BE2C (cell line): ENCODE data around the gene RNU6-9.

Experiments
- DNase-seq: peaks from one replicate; pipeline ENCODE4 v3.0.0-alpha.2; 2020
- H3K27me3 ChIP-seq: fragments of 250-450 bp; sonication (Bioruptor Pico); 2 replicates; pipeline ENCODE4 v1.5.1; 2020; ENCODE audit warnings: mild to moderate bottlenecking
- H3K36me3 ChIP-seq: fragments of 250-450 bp; sonication (Bioruptor Pico); 2 replicates; pipeline ENCODE4 v1.5.1; 2020; ENCODE audit warnings: mild to moderate bottlenecking
- H3K4me1 ChIP-seq: fragments of 250-450 bp; sonication (Bioruptor Pico); 2 replicates; pipeline ENCODE4 v1.5.1; 2020
- H3K4me3 ChIP-seq: 2 replicates; pipeline ENCODE4 v1.5.1; 2011; ENCODE audit warnings: low read depth, low read length
- H3K9me3 ChIP-seq: fragments of 250-450 bp; sonication (Bioruptor Pico); 2 replicates; pipeline ENCODE4 v1.5.1; 2020
- TF ChIP-seq, protein P1 (sequence below): IDR thresholded peaks from 2 replicates; pipeline ENCODE4 v1.5.1; 2012; ENCODE audit warnings: mild to moderate bottlenecking, low read depth, low read length

Gene RNU6-9

DNA sequence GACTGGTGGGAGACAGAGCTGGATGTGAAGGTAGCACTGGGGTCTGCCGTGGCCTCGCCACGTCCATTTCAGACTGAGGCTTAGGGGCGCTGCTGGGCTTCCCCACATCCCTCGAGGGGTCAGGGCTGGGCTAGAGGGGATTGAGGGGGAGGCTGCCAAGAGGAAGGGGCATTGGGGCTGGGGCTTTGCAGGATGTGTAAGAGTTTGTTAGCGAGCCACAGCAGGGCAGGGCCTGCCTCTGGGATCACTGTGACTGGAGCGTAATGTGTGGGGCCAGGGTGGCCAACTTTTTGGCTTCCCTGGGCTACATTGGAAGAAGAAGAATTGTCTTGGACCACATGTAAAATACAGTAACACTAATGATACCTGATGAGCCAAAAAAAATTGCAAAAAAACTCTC is 46.6 kb downstream of the RNU6-9 start:
- no peak for DNase-seq
- Histone ChIP-seq H3K27me3 (no peaks in the 10 kb centered on the region), H3K36me3 (peaks cover 9% of the 10 kb centered on the region), H3K4me3 (no peak overlapping the region; the same call in 1 of the 2 replicates), H3K4me1 (peaks cover 18% of the 10 kb centered on the region), H3K9me3 (no peaks in the 10 kb centered on the region)
- TF ChIP-seq, protein P1, sequence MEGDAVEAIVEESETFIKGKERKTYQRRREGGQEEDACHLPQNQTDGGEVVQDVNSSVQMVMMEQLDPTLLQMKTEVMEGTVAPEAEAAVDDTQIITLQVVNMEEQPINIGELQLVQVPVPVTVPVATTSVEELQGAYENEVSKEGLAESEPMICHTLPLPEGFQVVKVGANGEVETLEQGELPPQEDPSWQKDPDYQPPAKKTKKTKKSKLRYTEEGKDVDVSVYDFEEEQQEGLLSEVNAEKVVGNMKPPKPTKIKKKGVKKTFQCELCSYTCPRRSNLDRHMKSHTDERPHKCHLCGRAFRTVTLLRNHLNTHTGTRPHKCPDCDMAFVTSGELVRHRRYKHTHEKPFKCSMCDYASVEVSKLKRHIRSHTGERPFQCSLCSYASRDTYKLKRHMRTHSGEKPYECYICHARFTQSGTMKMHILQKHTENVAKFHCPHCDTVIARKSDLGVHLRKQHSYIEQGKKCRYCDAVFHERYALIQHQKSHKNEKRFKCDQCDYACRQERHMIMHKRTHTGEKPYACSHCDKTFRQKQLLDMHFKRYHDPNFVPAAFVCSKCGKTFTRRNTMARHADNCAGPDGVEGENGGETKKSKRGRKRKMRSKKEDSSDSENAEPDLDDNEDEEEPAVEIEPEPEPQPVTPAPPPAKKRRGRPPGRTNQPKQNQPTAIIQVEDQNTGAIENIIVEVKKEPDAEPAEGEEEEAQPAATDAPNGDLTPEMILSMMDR, result no peak

DNA sequence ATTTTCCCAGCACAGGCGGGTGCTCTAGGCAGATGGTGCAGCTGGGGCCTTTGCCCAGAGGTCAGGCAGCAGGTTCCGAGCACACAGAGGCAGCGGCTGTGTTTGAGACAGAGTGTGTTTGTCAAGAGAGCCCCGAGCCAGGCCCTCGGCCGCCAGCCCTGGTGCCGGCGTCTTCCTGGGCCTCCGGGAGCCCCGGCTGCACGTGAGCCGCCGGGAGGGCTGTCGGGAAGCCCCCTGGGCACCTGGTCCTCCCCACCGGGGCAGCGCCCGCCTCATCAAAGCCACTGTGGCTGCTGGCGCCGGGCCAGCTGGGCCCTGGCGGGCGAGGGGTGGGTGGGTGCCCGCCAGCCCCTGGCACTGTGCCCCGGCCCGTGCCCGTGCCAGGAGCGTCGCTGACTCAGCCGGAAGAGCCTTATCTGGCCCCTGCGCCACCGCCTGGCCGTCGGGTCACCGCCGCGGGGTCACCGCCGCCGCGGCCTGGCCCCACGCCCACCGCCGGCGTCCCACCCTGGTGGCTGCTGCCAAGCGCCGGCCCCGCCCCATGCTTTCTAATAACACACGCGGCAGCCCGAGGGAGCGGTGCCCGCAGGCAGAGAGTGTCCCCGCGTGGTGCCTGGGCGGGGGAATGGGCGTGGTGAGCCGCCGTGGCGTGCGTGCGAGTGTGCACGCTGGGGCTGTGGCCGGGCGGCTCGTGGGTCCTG is 47.5 kb downstream of the RNU6-9 start:
- peaks cover 5% of the 10 kb centered on the region for H3K36me3 ChIP-seq
- no peaks in the 10 kb centered on the region for H3K27me3 ChIP-seq
- DNase-seq, result peak; percentile 85
- TF ChIP-seq, protein P1, result no peak
- H3K4me3 ChIP-seq, result peak overlapping the region; percentile 33
- peaks cover 20% of the 10 kb centered on the region for H3K4me1 ChIP-seq
- no peaks in the 10 kb centered on the region for H3K9me3 ChIP-seq

DNA sequence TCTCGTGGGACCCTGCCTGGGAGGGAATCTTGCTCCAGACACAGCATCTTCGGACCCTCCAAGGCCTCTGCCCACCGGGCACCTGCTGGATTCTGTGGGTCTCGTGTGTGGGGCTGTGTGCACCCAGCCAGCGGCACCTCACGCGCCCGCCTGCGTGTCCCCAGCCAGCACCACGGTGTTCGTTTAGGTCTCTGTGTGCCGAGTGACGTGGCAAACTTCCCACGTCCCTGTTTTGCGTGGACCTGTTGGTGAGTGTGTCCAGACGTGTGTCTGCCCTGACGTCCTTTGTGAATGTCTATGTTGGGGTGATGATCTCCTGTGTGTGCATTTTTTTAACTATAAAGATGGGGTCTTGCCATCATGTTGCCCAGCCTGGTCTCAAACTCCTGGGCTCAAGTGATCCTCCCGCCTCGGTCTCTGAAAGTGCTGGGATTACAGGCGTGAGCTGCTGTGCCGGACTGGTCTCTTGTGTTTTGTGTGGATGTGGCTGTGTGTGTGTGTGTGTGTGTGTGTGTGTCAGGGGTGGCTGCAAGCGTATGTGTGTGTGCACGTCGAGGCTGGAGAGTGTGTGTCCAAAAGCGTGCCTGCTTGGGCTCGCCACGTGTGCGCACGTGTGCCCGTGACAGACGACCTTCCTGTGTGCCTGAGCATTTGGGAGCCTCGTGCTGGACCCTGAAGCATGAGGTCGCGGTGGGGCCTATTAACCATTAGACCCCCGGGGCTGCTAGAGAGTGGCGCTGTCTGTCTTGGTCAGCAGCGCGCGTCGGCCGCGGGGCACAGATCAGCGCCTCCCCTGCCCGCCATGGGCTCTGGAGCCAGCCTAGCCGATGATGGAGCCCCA is 48.2 kb downstream of the RNU6-9 start:
- Histone ChIP-seq H3K4me1 (peaks cover 20% of the 10 kb centered on the region), H3K4me3 (peak overlapping the region; percentile 33)
- DNase-seq, result no peak

DNA sequence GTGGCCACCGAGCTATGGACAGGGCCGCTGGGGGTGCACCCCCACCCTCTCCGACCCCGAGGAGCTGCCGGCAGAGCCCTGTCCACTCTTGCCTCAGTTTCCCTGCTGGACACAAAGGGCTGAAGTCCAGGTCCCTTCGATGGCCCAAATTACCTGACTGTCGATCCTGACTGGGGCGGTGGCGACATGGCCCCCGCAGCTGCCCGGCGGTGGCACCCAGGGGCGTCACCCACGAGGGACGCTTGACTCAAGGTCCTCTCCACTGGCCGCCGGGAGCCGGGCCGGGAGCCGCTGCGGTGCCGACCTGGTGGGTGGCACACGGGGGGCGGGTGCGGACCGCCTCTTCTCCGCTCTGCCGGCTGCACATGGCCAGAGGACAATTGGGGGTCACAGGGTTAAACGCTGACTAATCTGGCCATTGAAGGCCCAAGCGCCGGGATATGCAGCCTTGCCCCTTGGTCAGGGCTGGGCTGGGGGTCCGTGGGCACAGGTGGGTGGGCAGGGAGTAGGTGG is 48.9 kb downstream of the RNU6-9 start:
- H3K4me3 ChIP-seq, result no peak overlapping the region
- no peaks in the 10 kb centered on the region for H3K9me3 ChIP-seq
- TF ChIP-seq, protein P1, result no peak
- peaks cover 20% of the 10 kb centered on the region for H3K4me1 ChIP-seq
- no peak for DNase-seq
- no peaks in the 10 kb centered on the region for H3K27me3 ChIP-seq
- peaks cover 5% of the 10 kb centered on the region for H3K36me3 ChIP-seq

More for the DNA sequence above, 48.2 kb downstream of the RNU6-9 start:
- peaks cover 5% of the 10 kb centered on the region for H3K36me3 ChIP-seq
- no peaks in the 10 kb centered on the region for H3K9me3 ChIP-seq
- TF ChIP-seq, protein P1, result no peak
- H3K27me3 ChIP-seq, result no peaks in the 10 kb centered on the region
